Endodermal cell (in vitro differentiated cells): ENCODE results near the gene HELZ2. TPM values are rescaled to one million over a fixed set of nuclear protein-coding genes. Genes with fewer than 3 reads are reported as not detected.
A peak's percentile ranks its signal among the peaks of the same experiment; 100 is the strongest.

ENCODE experiments used
- DNase-seq: peaks from one replicate; pipeline ENCODE4 v3.0.0-alpha.2; 2017
- H3K27ac ChIP-seq: 2 replicates; pipeline ENCODE4 v1.5.1; 2013; ENCODE audit warnings: mild to moderate bottlenecking, low read depth, low read length, moderate library complexity
- H3K27me3 ChIP-seq: 2 replicates; pipeline ENCODE4 v1.6.1; 2013; ENCODE audit warnings: mild to moderate bottlenecking, low read length, moderate library complexity; ENCODE audit not compliant: insufficient read depth, control insufficient read depth, poor library complexity, severe bottlenecking
- H3K36me3 ChIP-seq: 2 replicates; pipeline ENCODE4 v1.7.0; 2013; ENCODE audit warnings: mild to moderate bottlenecking, low read length, moderate library complexity; ENCODE audit not compliant: control insufficient read depth, insufficient read depth
- H3K4me1 ChIP-seq: one replicate; pipeline ENCODE4 v1.7.0; 2013; ENCODE audit warnings: low read length; ENCODE audit not compliant: control insufficient read depth, insufficient read depth
- H3K4me3 ChIP-seq: 2 replicates; pipeline ENCODE4 v1.5.1; 2013; ENCODE audit warnings: mild to moderate bottlenecking, low read length, moderate library complexity
- H3K9ac ChIP-seq: 2 replicates; pipeline ENCODE4 v1.6.1; 2013; ENCODE audit warnings: mild to moderate bottlenecking, low read length, moderate library complexity; ENCODE audit not compliant: poor library complexity, severe bottlenecking; ENCODE audit errors: extremely low read depth
- H3K9me3 ChIP-seq: 2 replicates; pipeline ENCODE4 v1.6.1; 2013; ENCODE audit warnings: mild to moderate bottlenecking, low read length, moderate library complexity; ENCODE audit not compliant: control insufficient read depth
- H3K27ac Mint-ChIP-seq: 2 replicates; pipeline ENCODE4 v1.8.0; 2020; ENCODE audit warnings: mixed read lengths
- H3K27me3 Mint-ChIP-seq: 2 replicates; pipeline ENCODE4 v1.8.0; 2021; ENCODE audit warnings: mild to moderate bottlenecking, mixed read lengths; ENCODE audit not compliant: insufficient read depth
- H3K36me3 Mint-ChIP-seq: 2 replicates; pipeline ENCODE4 v1.8.0; 2020; ENCODE audit warnings: low read depth, mixed read lengths
- H3K4me1 Mint-ChIP-seq: 2 replicates; pipeline ENCODE4 v1.8.0; 2020; ENCODE audit warnings: mixed read lengths
- H3K4me3 Mint-ChIP-seq: 2 replicates; pipeline ENCODE4 v1.8.0; 2020; ENCODE audit warnings: mild to moderate bottlenecking, moderate library complexity, mixed read lengths
- H3K9me3 Mint-ChIP-seq: 2 replicates; pipeline ENCODE4 v1.8.0; 2020; ENCODE audit warnings: mild to moderate bottlenecking, mixed read lengths
- WGBS, 2 experiments: methylation state at CpG; one replicate each; pipeline versions ENCODE4 v1.1.5 to v1.1.7; 2013; ENCODE audit warnings: missing lambda C conversion rate in 2 of 2, mixed read lengths in 1 of 2; ENCODE audit not compliant: insufficient coverage in 1 of 2, insufficient read length in 1 of 2; 5-methylcytosine and 5-hydroxymethylcytosine counted together
- total RNA-seq, 2 donors: library from RNA; stranded (reverse); fragmentation: NEBNext Ultra II Directional in 1 of 2; extraction: Animal tissue kit (Norgen Biotek cat#: 25700) in 1 of 2; gene quantifications; 2 replicates in 1 of 2; 3 replicates in 1 of 2; pipeline ENCODE4 v1.2.1, GENCODE V29; 2021
- TF ChIP-seq, protein P1 (sequence below): fragments of 200-600 bp; sonication (generic); conservative IDR thresholded peaks from 2 replicates; pipeline ENCODE4 v1.5.0; 2021; ENCODE audit warnings: antibody characterized with exemption, mild to moderate bottlenecking

Gene HELZ2
- total RNA-seq, 2 donors from 2014 or later = 34.5 to 37.0 TPM

DNA sequence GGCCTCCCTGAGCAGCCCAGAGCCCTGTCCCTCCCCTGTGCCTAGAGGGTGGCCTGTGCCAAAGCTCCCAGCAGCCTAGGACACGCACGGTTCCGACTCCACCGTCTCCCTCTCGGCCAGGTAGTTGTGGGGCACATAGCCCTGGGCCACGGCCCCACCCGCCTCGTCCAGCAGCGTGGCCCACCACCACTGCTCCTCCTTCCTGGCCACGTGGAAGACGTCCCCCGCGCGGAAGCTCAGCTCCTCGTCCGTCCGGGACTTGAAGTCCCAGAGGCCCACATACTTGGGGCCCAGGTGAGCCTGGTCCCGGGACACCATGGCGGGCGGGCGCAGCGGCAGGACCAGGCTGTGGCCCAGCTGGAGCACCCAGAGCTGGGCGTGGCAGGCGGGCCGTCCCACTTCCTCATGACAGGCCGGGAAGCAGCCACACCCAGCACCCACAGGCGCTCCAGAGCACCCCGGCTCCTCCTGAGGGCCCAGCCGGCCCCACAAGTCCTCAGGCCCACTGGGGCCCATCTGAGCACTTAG, 37.0 kb downstream of the HELZ2 start, which contains the start of gene PTK6:
Gene PTK6, minus strand, starts transcription at position 380 of the 528 bp plus-strand sequence. Its CDS starts 62 bp downstream, at position 318.
- H3K27me3 Mint-ChIP-seq = no peaks in the 10 kb centered on the region
- no peaks in the 10 kb centered on the region for H3K4me1 Mint-ChIP-seq
- no peaks in the 10 kb centered on the region for H3K9me3 Mint-ChIP-seq

DNA sequence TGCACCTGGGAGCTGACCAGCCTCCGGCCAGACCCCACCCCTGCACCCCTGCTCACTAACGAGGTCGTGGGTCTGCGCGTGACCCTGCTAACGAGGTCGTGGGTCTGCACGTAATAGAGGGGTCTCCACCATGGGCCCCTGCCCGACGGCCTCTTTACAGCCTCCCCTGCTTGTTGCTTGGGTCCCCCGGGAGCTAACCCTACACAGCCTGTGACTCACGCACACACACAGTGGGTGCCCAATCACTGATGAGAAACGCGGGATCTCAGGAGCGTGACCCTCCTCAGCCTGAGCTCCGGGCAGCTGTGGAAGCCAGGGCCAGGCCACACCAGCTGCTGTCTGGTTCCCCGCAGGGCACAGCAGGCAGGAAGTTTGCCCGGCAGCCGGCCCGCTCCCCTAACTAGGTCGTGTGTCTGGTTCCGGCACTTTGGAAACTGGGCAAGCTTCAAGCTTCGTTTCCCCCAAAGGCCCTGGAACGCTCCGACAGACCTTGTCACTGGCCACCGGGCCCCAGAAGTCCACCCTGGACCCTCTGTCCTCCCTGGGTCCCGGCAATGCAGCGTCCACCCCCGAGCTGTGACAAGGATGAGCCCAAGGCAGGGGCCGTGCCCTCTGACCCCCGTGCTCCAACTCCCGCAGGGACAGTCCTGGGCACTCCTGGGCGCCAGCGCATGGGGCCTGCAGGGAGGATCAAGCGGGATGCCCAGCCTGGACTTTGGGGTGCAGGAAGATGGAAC, 37.6 kb downstream of the HELZ2 start:
- H3K36me3 ChIP-seq = no peaks in the 10 kb centered on the region
- H3K4me3 ChIP-seq = no peak overlapping the region
- no peaks in the 10 kb centered on the region for H3K27me3 ChIP-seq
- no peaks in the 10 kb centered on the region for H3K4me1 ChIP-seq
- Mint-ChIP-seq H3K4me1 (no peaks in the 10 kb centered on the region), H3K27me3 (no peaks in the 10 kb centered on the region), H3K4me3 (no peak overlapping the region), H3K36me3 (no peaks in the 10 kb centered on the region), H3K27ac (no peak overlapping the region), H3K9me3 (no peaks in the 10 kb centered on the region)
- TF ChIP-seq, protein P1, sequence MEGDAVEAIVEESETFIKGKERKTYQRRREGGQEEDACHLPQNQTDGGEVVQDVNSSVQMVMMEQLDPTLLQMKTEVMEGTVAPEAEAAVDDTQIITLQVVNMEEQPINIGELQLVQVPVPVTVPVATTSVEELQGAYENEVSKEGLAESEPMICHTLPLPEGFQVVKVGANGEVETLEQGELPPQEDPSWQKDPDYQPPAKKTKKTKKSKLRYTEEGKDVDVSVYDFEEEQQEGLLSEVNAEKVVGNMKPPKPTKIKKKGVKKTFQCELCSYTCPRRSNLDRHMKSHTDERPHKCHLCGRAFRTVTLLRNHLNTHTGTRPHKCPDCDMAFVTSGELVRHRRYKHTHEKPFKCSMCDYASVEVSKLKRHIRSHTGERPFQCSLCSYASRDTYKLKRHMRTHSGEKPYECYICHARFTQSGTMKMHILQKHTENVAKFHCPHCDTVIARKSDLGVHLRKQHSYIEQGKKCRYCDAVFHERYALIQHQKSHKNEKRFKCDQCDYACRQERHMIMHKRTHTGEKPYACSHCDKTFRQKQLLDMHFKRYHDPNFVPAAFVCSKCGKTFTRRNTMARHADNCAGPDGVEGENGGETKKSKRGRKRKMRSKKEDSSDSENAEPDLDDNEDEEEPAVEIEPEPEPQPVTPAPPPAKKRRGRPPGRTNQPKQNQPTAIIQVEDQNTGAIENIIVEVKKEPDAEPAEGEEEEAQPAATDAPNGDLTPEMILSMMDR = no peak
- no peaks in the 10 kb centered on the region for H3K9me3 ChIP-seq
- 88 to 91% methylated on average over 21 to 35 of the region's 35 CpGs for WGBS, 2 experiments
- H3K27ac ChIP-seq = no peak overlapping the region
- no peak for DNase-seq
- no peak overlapping the region for H3K9ac ChIP-seq

More for the DNA sequence above, 37.0 kb downstream of the HELZ2 start, which contains the start of gene PTK6:
- no peaks in the 10 kb centered on the region for H3K36me3 Mint-ChIP-seq
- H3K4me3 ChIP-seq = no peak within 1 kb of the TSS
- no peak within 1 kb of the TSS for H3K9ac ChIP-seq
- no peaks in the 10 kb centered on the region for H3K36me3 ChIP-seq
- TF ChIP-seq, protein P1 = no peak
- no peak for DNase-seq
- H3K4me3 Mint-ChIP-seq = peak within 1 kb of the TSS; percentile 41
- no peaks in the 10 kb centered on the region for H3K4me1 ChIP-seq
- H3K9me3 ChIP-seq = no peaks in the 10 kb centered on the region
- no peak within 1 kb of the TSS for H3K27ac ChIP-seq
- H3K27ac Mint-ChIP-seq = no peak within 1 kb of the TSS
- WGBS, 2 experiments = 94 to 97% methylated on average over 8 to 29 of the region's 29 CpGs
- H3K27me3 ChIP-seq = no peaks in the 10 kb centered on the region

DNA sequence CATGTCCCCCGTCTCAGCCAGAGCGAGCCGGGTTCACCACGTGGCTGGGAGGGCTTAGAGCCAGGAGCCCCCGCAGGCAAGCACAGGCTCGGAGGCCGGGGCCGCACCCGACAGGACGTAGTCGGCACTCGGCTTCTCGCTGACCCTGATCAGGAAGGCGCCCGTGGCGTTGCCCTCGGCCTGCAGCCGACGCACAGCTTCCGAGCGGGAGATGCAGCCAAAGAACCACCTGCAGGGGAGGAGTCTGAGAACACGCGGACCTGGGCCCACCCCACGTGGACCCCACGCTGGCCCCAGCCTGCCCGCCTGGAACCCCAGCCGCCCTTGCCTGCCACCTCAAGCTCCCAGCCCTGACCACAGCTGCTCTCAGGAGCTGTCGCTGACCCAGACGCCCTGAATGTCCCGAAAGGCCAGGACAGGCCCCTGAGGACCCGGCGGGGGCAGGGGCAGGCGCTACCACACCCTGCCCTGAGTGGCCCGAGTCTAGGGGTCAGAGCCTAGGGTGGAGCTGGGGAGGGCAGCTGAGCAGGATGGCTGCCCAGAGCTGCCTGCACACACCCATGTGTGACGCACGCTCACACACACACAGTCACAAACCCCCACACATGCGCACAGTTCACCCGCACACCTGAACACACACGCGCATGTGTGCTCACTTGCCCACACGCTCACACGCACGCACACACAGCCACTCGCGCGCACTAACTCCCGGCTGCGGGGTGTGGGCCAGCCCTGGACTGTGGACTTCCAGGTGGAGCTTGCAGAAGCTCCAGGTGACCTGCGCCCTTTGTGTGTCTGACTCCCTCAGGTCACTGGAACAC, 39.0 kb downstream of the HELZ2 start:
- no peak overlapping the region for H3K27ac ChIP-seq
- Mint-ChIP-seq H3K27ac (no peak overlapping the region), H3K9me3 (no peaks in the 10 kb centered on the region), H3K4me3 (no peak overlapping the region), H3K27me3 (no peaks in the 10 kb centered on the region), H3K36me3 (no peaks in the 10 kb centered on the region), H3K4me1 (no peaks in the 10 kb centered on the region)
- H3K4me3 ChIP-seq = no peak overlapping the region
- H3K36me3 ChIP-seq = no peaks in the 10 kb centered on the region
- no peaks in the 10 kb centered on the region for H3K27me3 ChIP-seq
- TF ChIP-seq, protein P1 = no peak
- DNase-seq = peak; percentile 61
- no peak overlapping the region for H3K9ac ChIP-seq
- no peaks in the 10 kb centered on the region for H3K4me1 ChIP-seq
- WGBS, 2 experiments = 91% methylated on average over 36 to 49 of the region's 49 CpGs
- no peaks in the 10 kb centered on the region for H3K9me3 ChIP-seq
